ENCODE results near the gene CRYGS. TPM values are rescaled to one million over a fixed set of nuclear protein-coding genes. Genes with fewer than 3 reads are reported as not detected.

CRYGS gene
- polyA plus RNA-seq, 3 donors = 5.8 to 13.0 (median 10.1) TPM

DNA sequence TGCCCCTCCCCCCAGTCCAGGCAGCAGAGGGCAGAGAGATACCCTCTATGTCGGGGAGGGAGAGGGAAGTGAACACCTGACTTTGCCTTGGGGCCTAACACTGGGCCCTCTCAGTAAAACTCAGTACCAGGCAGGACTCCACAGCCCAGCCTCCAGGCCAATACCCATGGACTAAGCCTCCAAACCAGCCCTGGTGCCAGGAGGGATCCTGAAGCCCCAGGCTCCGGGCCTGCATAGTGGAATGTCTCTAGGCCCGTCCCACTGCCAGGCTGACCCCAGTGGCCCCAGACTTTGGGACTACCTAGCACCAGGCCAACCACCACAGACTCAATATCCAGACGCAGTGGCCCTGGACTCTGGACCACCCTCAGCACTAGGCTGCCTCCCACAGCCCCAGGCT is 46.6 kb downstream of the CRYGS start:
- DNase-seq = no peak

DNA sequence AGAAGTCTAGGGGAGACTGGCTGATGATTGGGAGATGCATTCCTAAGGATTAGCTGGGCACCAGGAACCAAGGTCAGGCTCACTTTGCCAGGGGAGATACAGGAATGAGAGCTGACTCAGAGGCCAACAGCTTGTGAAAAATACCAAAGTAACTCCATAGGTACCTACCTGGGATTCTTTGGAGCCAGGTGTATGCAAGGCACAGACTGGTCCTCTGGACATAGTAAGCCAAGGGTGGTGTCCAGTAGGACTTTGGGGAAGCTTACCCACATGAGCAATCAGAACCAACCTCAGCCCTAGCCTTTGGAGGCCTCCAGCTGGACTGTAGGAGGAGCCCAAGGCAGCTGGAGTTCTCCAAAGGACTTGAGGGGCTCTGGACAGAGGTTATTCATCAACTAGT is 47.5 kb downstream of the CRYGS start:
- no peak for DNase-seq

DNA sequence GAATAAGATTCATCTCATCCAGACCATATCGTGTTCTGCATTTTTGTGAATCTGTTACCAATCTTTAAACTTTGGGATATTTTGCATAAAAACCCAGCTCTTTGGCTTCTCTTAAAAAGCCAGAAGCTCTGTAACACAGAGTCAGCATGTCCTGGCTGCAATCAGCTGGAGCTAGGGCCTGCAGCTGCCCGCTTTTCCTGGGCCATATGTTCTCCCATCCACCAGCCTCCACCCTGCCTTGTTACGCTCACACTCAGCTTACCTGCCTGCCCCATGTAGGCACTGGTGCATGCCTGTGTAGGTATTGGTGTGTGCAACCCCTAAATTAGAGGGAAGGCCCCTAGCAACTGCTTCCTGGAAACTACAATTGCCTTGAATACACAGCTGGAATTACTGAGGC is 48.2 kb downstream of the CRYGS start:
- DNase-seq = no peak

DNA sequence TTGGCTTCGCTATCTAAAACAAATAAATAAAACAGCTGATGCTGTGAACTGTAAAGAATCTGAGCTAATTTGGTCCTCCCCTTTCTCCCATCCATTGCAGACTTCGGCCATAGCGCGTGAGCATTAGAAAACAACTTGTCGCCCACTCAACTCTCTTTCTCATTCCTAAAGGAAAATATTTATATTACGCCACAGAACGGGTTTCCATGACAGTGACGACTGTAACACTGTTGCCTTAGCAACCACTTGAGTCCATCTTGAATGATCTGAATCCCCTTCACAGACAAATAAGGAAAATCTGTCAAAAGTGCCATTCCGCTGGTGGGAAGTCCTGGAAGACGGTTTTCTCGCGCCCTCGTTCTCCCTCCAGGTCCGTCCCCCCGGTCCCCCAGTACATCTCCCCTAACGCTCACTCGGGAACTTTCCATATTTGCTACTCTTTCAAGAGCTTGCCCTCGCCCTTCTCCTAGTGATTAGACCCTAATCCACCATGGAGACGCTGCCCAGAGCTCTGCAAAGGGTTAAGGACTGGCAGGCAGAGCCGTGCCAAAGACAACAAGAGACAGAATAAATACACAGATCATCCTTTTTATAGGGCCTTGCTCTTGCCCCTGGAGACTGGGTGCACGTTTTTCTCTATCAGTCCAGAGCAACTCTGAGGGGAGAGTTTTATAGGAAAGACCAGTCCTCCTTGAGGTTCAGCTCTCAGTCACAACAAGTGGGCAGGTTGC is 50.5 kb downstream of the CRYGS start:
- no peak for DNase-seq

DNA sequence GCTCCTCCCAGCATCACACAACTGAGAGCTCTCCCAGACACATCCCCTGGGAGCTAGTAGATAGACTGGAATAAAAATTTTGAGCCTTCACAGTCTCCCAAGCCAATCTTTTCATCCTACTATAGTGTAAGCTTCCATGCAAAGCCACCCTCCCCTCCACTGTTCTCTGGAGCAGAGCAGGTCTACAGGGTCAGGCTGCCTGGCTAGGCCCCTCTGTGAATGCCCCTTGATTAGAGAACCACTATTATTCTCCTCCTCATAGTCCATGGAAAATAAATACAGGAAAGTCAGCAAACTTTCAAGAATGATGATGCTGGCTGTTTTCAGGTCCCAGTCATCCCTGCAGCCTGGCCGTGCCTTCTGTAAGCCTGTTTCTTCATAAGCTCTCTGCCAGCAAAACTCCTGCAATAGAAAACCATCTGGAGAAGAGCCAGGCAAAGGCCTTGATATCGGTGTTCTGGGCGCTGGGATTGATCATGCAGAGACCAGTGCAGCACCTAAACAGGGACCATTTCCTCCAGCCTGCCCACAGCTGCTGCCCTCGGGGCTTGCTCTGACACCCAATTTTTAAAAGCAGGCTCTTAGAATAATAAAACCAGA is 51.7 kb downstream of the CRYGS start:
- DNase-seq = no peak

DNA sequence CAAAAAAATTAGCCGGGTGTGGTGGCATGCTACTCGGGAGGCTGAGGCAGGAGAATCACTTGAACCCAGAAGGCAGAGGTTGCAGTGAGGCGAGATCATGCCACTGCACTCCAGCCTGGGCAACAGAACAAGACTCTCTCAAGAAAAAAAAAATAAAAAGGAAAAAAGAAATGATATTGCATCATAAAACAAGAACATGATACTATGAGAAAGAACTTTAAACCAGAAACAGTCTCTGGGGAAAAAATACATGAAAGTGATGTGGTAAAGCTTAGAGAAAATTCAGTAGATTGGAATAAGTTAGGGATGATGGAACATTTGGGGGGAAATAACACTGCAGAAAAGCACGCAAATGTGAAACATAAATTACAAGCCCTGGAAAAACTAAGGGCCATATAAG is 54.7 kb downstream of the CRYGS start:
- no peak for DNase-seq

Other genes starting within 250 kb of the CRYGS start
- gene DGKG, start 182.1 kb downstream of the CRYGS start, polyA plus RNA-seq (ENCODE audit: insufficient read length in 3 of 3) = under 1 TPM; 0.47 to 0.95 (median 0.48) TPM
- 10 to 100 TPM; 17.0 to 27.1 (median 22.4) TPM for gene TBCCD1, start 23.0 kb upstream of the CRYGS start, polyA plus RNA-seq (ENCODE audit: insufficient read length in 3 of 3)
- gene DNAJB11, start 26.3 kb upstream of the CRYGS start, polyA plus RNA-seq (ENCODE audit: insufficient read length in 3 of 3) = 10 to 100 TPM; 67.9 to 73.9 (median 68.7) TPM
- under 1 TPM; 0.44 to 0.61 (median 0.56) TPM for gene AHSG, start 68.7 kb upstream of the CRYGS start, polyA plus RNA-seq (ENCODE audit: insufficient read length in 3 of 3)
- under 1 TPM; 0.16 to 0.84 (median 0.65) TPM for gene FETUB, start 96.0 kb upstream of the CRYGS start, polyA plus RNA-seq (ENCODE audit: insufficient read length in 3 of 3)
- gene HRG, start 121.6 kb upstream of the CRYGS start, polyA plus RNA-seq (ENCODE audit: insufficient read length in 3 of 3) = 1 to 10 TPM; 2.4 to 3.5 (median 2.5) TPM
- 100 to 1,000 TPM in 2 of 3 donors, 10 to 100 TPM in 1; 84.2 to 146 (median 119) TPM for gene KNG1, start 173.0 kb upstream of the CRYGS start, polyA plus RNA-seq (ENCODE audit: insufficient read length in 3 of 3)
- gene EIF4A2, start 239.2 kb upstream of the CRYGS start, polyA plus RNA-seq (ENCODE audit: insufficient read length in 3 of 3) = 100 to 1,000 TPM; 718 to 864 (median 851) TPM

Data from renal pelvis (tissue), 4 donors.